CD4-positive, alpha-beta T cell treated with Interleukin-15 for 1 hour (primary cell): ENCODE measurements around the gene DNAJC2.
"Not testable (repeated sequence)": the region's sequence is repeated elsewhere in the genome, so short reads cannot be mapped to it uniquely, and the experiment has no call there.

Experiments
- DNase-seq: peaks from one replicate; pipeline ENCODE4 v3.0.0-alpha.2; 2020

DNAJC2 gene

DNA sequence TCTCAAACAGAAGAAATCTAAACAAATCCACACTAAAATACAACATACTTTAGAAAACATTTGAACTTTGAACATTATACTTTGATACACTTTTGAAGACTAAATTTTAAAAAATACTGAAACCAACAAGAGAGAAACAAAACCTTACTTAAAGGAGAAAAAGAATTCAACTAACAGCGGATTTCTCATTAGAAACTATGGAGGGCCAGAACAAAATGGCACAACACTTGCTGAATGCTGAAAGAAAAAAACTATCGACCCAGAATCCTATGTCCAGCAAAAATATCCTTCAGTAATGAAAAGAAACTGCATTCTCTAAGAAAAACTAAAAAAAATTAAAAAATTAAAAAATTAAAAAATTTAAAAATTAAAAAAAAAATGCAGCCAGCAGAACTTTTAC is 80.5 kb downstream of the DNAJC2 start:
- DNase-seq = not testable (repeated sequence)
